ENCODE data around the gene ATR.

GRCh38 chr3:142543307-142543706 is 35.2 kb downstream of the ATR start:
- TF ChIP-seq CTCF (IDR thresholded peaks at IDR 0.05), result no peak
- no peak for TF ChIP-seq POLR2A (IDR thresholded peaks at IDR 0.05)

Measured in body of pancreas (tissue), 4 donors.